ENCODE measurements around the gene MAP2K7.
A peak's percentile ranks its signal among the peaks of the same experiment; 100 is the strongest.

The MAP2K7 gene

GRCh38 chr19:7863157-7863970, 40.3 kb upstream of the MAP2K7 start:
- H3K27me3 Mint-ChIP-seq (ENCODE audit: low read depth), result peaks cover 47% of the 10 kb centered on the region

GRCh38 chr19:7863971-7864689, 39.5 kb upstream of the MAP2K7 start:
- H3K9me3 Mint-ChIP-seq, result no peaks in the 10 kb centered on the region
- H3K36me3 Mint-ChIP-seq (ENCODE audit: low read depth), result no peaks in the 10 kb centered on the region
- no peak overlapping the region for H3K27ac Mint-ChIP-seq
- no peak for DNase-seq (ENCODE audit: low spot score)
- H3K4me3 Mint-ChIP-seq, result no peak overlapping the region
- peaks cover 10% of the 10 kb centered on the region for H3K4me1 Mint-ChIP-seq (ENCODE audit: low read depth)
- peaks cover 52% of the 10 kb centered on the region for H3K27me3 Mint-ChIP-seq (ENCODE audit: low read depth)

More at GRCh38 chr19:7863157-7863970, 40.3 kb upstream of the MAP2K7 start:
- no peaks in the 10 kb centered on the region for H3K9me3 Mint-ChIP-seq
- no peaks in the 10 kb centered on the region for H3K36me3 Mint-ChIP-seq (ENCODE audit: low read depth)
- H3K4me1 Mint-ChIP-seq (ENCODE audit: low read depth), result peaks cover 6% of the 10 kb centered on the region
- no peak for DNase-seq (ENCODE audit: low spot score)
- no peak overlapping the region for H3K4me3 Mint-ChIP-seq
- H3K27ac Mint-ChIP-seq, result no peak overlapping the region

GRCh38 chr19:7864690-7865074, 39.0 kb upstream of the MAP2K7 start:
- DNase-seq (ENCODE audit: low spot score), result no peak
- no peaks in the 10 kb centered on the region for H3K36me3 Mint-ChIP-seq (ENCODE audit: low read depth)
- H3K27me3 Mint-ChIP-seq (ENCODE audit: low read depth), result peaks cover 52% of the 10 kb centered on the region
- no peak overlapping the region for H3K4me3 Mint-ChIP-seq
- no peak overlapping the region for H3K27ac Mint-ChIP-seq
- peaks cover 10% of the 10 kb centered on the region for H3K4me1 Mint-ChIP-seq (ENCODE audit: low read depth)
- no peaks in the 10 kb centered on the region for H3K9me3 Mint-ChIP-seq

- Mint-ChIP-seq H3K4me1 (ENCODE audit: low read depth) (peaks cover 10% of the 10 kb centered on the region), H3K4me3 (peak overlapping the region; percentile 22), H3K27ac (no peak overlapping the region), H3K36me3 (ENCODE audit: low read depth) (no peaks in the 10 kb centered on the region), H3K9me3 (no peaks in the 10 kb centered on the region), H3K27me3 (ENCODE audit: low read depth) (peaks cover 51% of the 10 kb centered on the region)
- no peak for DNase-seq (ENCODE audit: low spot score)
Measured at GRCh38 chr19:7865262-7865911, 38.3 kb upstream of the MAP2K7 start.

GRCh38 chr19:7866399-7867091, 37.1 kb upstream of the MAP2K7 start:
- H3K4me1 Mint-ChIP-seq (ENCODE audit: low read depth), result peaks cover 17% of the 10 kb centered on the region
- no peaks in the 10 kb centered on the region for H3K36me3 Mint-ChIP-seq (ENCODE audit: low read depth)
- H3K9me3 Mint-ChIP-seq, result no peaks in the 10 kb centered on the region
- peaks cover 51% of the 10 kb centered on the region for H3K27me3 Mint-ChIP-seq (ENCODE audit: low read depth)
- H3K27ac Mint-ChIP-seq, result no peak overlapping the region
- DNase-seq (ENCODE audit: low spot score), result no peak
- no peak overlapping the region for H3K4me3 Mint-ChIP-seq

- Mint-ChIP-seq H3K4me3 (no peak overlapping the region), H3K9me3 (no peaks in the 10 kb centered on the region), H3K36me3 (ENCODE audit: low read depth) (no peaks in the 10 kb centered on the region), H3K27ac (no peak overlapping the region), H3K27me3 (ENCODE audit: low read depth) (peaks cover 56% of the 10 kb centered on the region), H3K4me1 (ENCODE audit: low read depth) (peaks cover 21% of the 10 kb centered on the region)
- DNase-seq (ENCODE audit: low spot score), result no peak
Measured at GRCh38 chr19:7867092-7867844, 36.4 kb upstream of the MAP2K7 start.

GRCh38 chr19:7868326-7868670, 35.4 kb upstream of the MAP2K7 start:
- Mint-ChIP-seq H3K36me3 (ENCODE audit: low read depth) (no peaks in the 10 kb centered on the region), H3K27me3 (ENCODE audit: low read depth) (peaks cover 62% of the 10 kb centered on the region), H3K4me3 (no peak overlapping the region), H3K9me3 (no peaks in the 10 kb centered on the region), H3K4me1 (ENCODE audit: low read depth) (peaks cover 21% of the 10 kb centered on the region), H3K27ac (no peak overlapping the region)
- DNase-seq (ENCODE audit: low spot score), result no peak

- no peaks in the 10 kb centered on the region for H3K36me3 Mint-ChIP-seq (ENCODE audit: low read depth)
- H3K27me3 Mint-ChIP-seq (ENCODE audit: low read depth), result peaks cover 60% of the 10 kb centered on the region
- peak overlapping the region; percentile 74 for H3K4me3 Mint-ChIP-seq
- H3K9me3 Mint-ChIP-seq, result no peaks in the 10 kb centered on the region
- H3K4me1 Mint-ChIP-seq (ENCODE audit: low read depth), result peaks cover 21% of the 10 kb centered on the region
- peak; percentile 80 for DNase-seq (ENCODE audit: low spot score)
- H3K27ac Mint-ChIP-seq, result peak overlapping the region; percentile 49
Measured at GRCh38 chr19:7868671-7869452, 34.8 kb upstream of the MAP2K7 start.

GRCh38 chr19:7869453-7869909, 34.2 kb upstream of the MAP2K7 start:
- Mint-ChIP-seq H3K4me1 (ENCODE audit: low read depth) (peaks cover 21% of the 10 kb centered on the region), H3K27ac (no peak overlapping the region), H3K9me3 (no peaks in the 10 kb centered on the region), H3K4me3 (peak overlapping the region; percentile 43), H3K27me3 (ENCODE audit: low read depth) (peaks cover 55% of the 10 kb centered on the region), H3K36me3 (ENCODE audit: low read depth) (no peaks in the 10 kb centered on the region)
- DNase-seq (ENCODE audit: low spot score), result peak; percentile 66

GRCh38 chr19:7869910-7870511, 33.7 kb upstream of the MAP2K7 start:
- H3K27ac Mint-ChIP-seq, result no peak overlapping the region
- no peaks in the 10 kb centered on the region for H3K9me3 Mint-ChIP-seq
- no peaks in the 10 kb centered on the region for H3K36me3 Mint-ChIP-seq (ENCODE audit: low read depth)
- DNase-seq (ENCODE audit: low spot score), result no peak
- H3K4me1 Mint-ChIP-seq (ENCODE audit: low read depth), result peaks cover 21% of the 10 kb centered on the region
- H3K4me3 Mint-ChIP-seq, result peak overlapping the region; percentile 45
- peaks cover 56% of the 10 kb centered on the region for H3K27me3 Mint-ChIP-seq (ENCODE audit: low read depth)

GRCh38 chr19:7870571-7871436, 32.9 kb upstream of the MAP2K7 start:
- peak overlapping the region; percentile 62 for H3K27ac Mint-ChIP-seq
- peak; percentile 33 for DNase-seq (ENCODE audit: low spot score)
- H3K27me3 Mint-ChIP-seq (ENCODE audit: low read depth), result peaks cover 57% of the 10 kb centered on the region
- H3K4me1 Mint-ChIP-seq (ENCODE audit: low read depth), result peaks cover 15% of the 10 kb centered on the region
- H3K36me3 Mint-ChIP-seq (ENCODE audit: low read depth), result no peaks in the 10 kb centered on the region
- no peaks in the 10 kb centered on the region for H3K9me3 Mint-ChIP-seq
- peak overlapping the region; percentile 60 for H3K4me3 Mint-ChIP-seq

Data from T-helper 2 cell treated with Interferon-gamma antibody and Interleukin-4, amounts not matched to agents 5 μg/mL and 100 μg/mL, for 36 hours (primary cell).